ENCODE data around the gene SFXN5. TPM values are rescaled to one million over a fixed set of nuclear protein-coding genes. Genes with fewer than 3 reads are reported as not detected.

Gene SFXN5
- total and polyA plus RNA-seq, 2 of the 4 experiments (the other 2 are of a cell fraction): 8.6 to 17.0 TPM

- Histone ChIP-seq H3K4me3 (ENCODE audit: insufficient read depth, low read depth, low read length) (no peak overlapping the region), H3K9ac (ENCODE audit: low read depth, low read length) (no peak overlapping the region), H2BK5ac (ENCODE audit: low read depth, low read length, poor library complexity, severe bottlenecking) (no peak overlapping the region), H3K4me2 (ENCODE audit: low read depth, low read length) (no peak overlapping the region), H3K27me3 (ENCODE audit: control insufficient read depth, insufficient read depth, low read length) (peaks cover 68% of the 10 kb centered on the region), H3K36me3 (ENCODE audit: control insufficient read depth, insufficient read depth, low read length) (no peaks in the 10 kb centered on the region), H3K9me3 (ENCODE audit: control insufficient read depth, insufficient read depth, low read length) (no peaks in the 10 kb centered on the region; the same call in 1 of the 2 replicates), H4K5ac (ENCODE audit: low read depth, low read length) (no peak overlapping the region), H2AK9ac (replicated peaks; ENCODE audit: low read depth, low read length, poor library complexity) (no peak overlapping the region), H2BK120ac (ENCODE audit: low read depth, low read length) (no peak overlapping the region), H3K27ac (ENCODE audit: insufficient read depth, low read length) (no peak overlapping the region), H3K14ac (replicated peaks; ENCODE audit: low read depth, low read length) (no peak overlapping the region), H3K56ac (ENCODE audit: extremely low read depth, insufficient read depth, low read length) (no peak overlapping the region), H2AFZ (replicated peaks; ENCODE audit: low read length, poor library complexity) (no peak overlapping the region), H4K8ac (ENCODE audit: low read depth in 2 of 2, low read length in 2 of 2) (no peak overlapping the region), H2AK5ac (ENCODE audit: low read depth, low read length) (no peak overlapping the region), H2BK20ac (ENCODE audit: low read depth, low read length) (no peak overlapping the region), H3K9me1 (ENCODE audit: insufficient read depth, low read length) (no peaks in the 10 kb centered on the region), H3K4ac (ENCODE audit: low read depth, low read length) (no peak overlapping the region), H2BK15ac (ENCODE audit: low read depth, low read length) (no peak overlapping the region), H3K4me1 (ENCODE audit: control insufficient read depth, insufficient read depth, low read length) (peaks cover 3% of the 10 kb centered on the region; the same call in 1 of the 2 replicates), H3K18ac (ENCODE audit: low read depth, low read length) (no peak overlapping the region), H3K79me1 (ENCODE audit: low read depth in 1 of 2, low read length in 2 of 2) (no peaks in the 10 kb centered on the region), H3K23ac (ENCODE audit: low read depth, low read length) (no peak overlapping the region), H4K91ac (ENCODE audit: insufficient read depth, low read depth, low read length) (no peak overlapping the region), H4K20me1 (ENCODE audit: insufficient read depth, low read length) (no peaks in the 10 kb centered on the region)
- ATAC-seq (ENCODE audit: low read depth): no peak
- no peak for DNase-seq
- no TSS peak for BruUV-seq (replicated peaks)
- intact Hi-C loops (cut with micrococcal nuclease): no loop called here
- in situ Hi-C loops (cut with MboI; ENCODE audit: low sequenced_read_pairs): no loop called here
- dilution Hi-C loops (cut with HindIII; ENCODE audit: low sequenced_read_pairs, unreplicated experiment): no loop called here
- ChIA-PET POLR2A (ENCODE audit: unreplicated experiment) (no interaction called here), CTCF (no interaction called here)
- TF ChIP-seq MAFK (IDR thresholded peaks at IDR 0.05; ENCODE audit: low read depth, low read length) (no peak), RCOR1 (IDR thresholded peaks at IDR 0.05; ENCODE audit: insufficient replicate concordance, low read length) (no peak), CEBPB (IDR thresholded peaks at IDR 0.05; ENCODE audit: low read depth, low read length) (no peak), MXI1 (IDR thresholded peaks at IDR 0.05; ENCODE audit: borderline replicate concordance, low read depth, low read length) (no peak), POLR2A (IDR thresholded peaks at IDR 0.05; ENCODE audit: low read depth, low read length) (no peak), CHD1 (IDR thresholded peaks at IDR 0.05; ENCODE audit: low read depth, low read length) (no peak), RAD21 (IDR thresholded peaks at IDR 0.05; ENCODE audit: low read length) (no peak), USF2 (IDR thresholded peaks at IDR 0.05; ENCODE audit: low read depth, low read length) (no peak), MAZ (IDR thresholded peaks at IDR 0.05; ENCODE audit: borderline replicate concordance, low read depth, low read length) (no peak)
- 71% methylated on average over 1 of the region's 5 CpGs; no CpG with 5 or more reads in 1 of the 2 experiments for WGBS, 2 experiments (ENCODE audit: extremely low coverage in 2 of 2, insufficient read length in 1 of 2)
These were observed 171.2 kb downstream of the SFXN5 start for GRCh38 chr2:72900191-72900825.

Measured in IMR-90 (cell line).